Kidney (tissue), 14 donors: ENCODE results near the gene EDNRA. TPM values are rescaled to one million over a fixed set of nuclear protein-coding genes. Genes with fewer than 3 reads are reported as not detected.

Source experiments
- DNase-seq, 5 donors: peaks; one replicate each; pipeline ENCODE4 v3.0.0-alpha.2; 2013 to 2020
- FAIRE-seq: peaks from 2 replicates; lab custom pipeline; 2012; peaks lifted over from hg19 to GRCh38; lab: Jason Lieb, UNC
- H3K27ac ChIP-seq, 2 donors: one replicate each; pipeline ENCODE4 v1.7.0; 2013; ENCODE audit warnings: low read depth in 2 of 2, low read length in 2 of 2, inconsistent platforms in 1 of 2
- H3K27me3 ChIP-seq: one replicate; pipeline ENCODE4 v1.7.1; 2013; ENCODE audit warnings: low read length, inconsistent platforms; ENCODE audit not compliant: control insufficient read depth, insufficient read depth
- H3K36me3 ChIP-seq, 3 donors: one replicate each; pipeline versions ENCODE4 v1.7.0 to v1.7.1; 2013; ENCODE audit warnings: low read length in 3 of 3, control low read depth in 1 of 3, inconsistent platforms in 1 of 3; ENCODE audit not compliant: insufficient read depth in 3 of 3, control insufficient read depth in 2 of 3
- H3K4me1 ChIP-seq, 3 donors: one replicate each; pipeline versions ENCODE4 v1.7.0 to v1.7.1; 2013; ENCODE audit warnings: low read length in 3 of 3, inconsistent platforms in 1 of 3, low read depth in 1 of 3; ENCODE audit not compliant: control insufficient read depth in 2 of 3, insufficient read depth in 2 of 3
- H3K4me3 ChIP-seq, 3 donors: one replicate each; pipeline versions ENCODE4 v1.7.0 to v1.8.1; 2013; ENCODE audit warnings: low read length in 3 of 3, control low read depth in 1 of 3, inconsistent platforms in 1 of 3
- H3K9ac ChIP-seq, 3 donors: one replicate each; pipeline versions ENCODE4 v1.7.0 to v1.7.1; 2013; ENCODE audit warnings: low read length in 3 of 3, control low read depth in 1 of 3, inconsistent platforms in 1 of 3
- H3K9me3 ChIP-seq, 3 donors: one replicate each; pipeline versions ENCODE4 v1.7.0 to v1.7.1; 2013; ENCODE audit warnings: low read length in 3 of 3, control low read depth in 1 of 3, inconsistent platforms in 1 of 3; ENCODE audit not compliant: control insufficient read depth in 2 of 3, insufficient read depth in 1 of 3
- CTCF ChIP-seq: IDR thresholded peaks from 3 replicates; pipeline ENCODE4 v1.5.1; 2012; ENCODE audit warnings: mild to moderate bottlenecking, moderate library complexity, borderline replicate concordance; ENCODE audit not compliant: insufficient read depth; ENCODE audit errors: extremely low read depth
- intact Hi-C: fragments of 100-400 bp; cut with DNase I; formaldehyde crosslinking; loops from one replicate; pipeline ENCODE4 v1.11.1; 2022
- polyA plus RNA-seq: library from polyadenylated mRNA; stranded (reverse); fragments of 350-450 nt; fragmentation: Illumina TruSeq; extraction: RNeasy Lipid Tissue Mini Kit (QIAGEN cat#74804); gene quantifications from one replicate; pipeline ENCODE4 v1.2.3, GENCODE V29; 2014; ENCODE audit warnings: low read depth, low replicate concordance; ENCODE audit not compliant: insufficient read depth
- total RNA-seq: library from RNA; stranded (reverse); fragmentation: NEBNext Ultra II Directional; extraction: Animal tissue kit (Norgen Biotek cat#: 25700); gene quantifications from one replicate; pipeline ENCODE4 v1.2.1, GENCODE V29; 2021
- donor health status: control.
- donor health status: control.
- donor health status: control.
- donor health status: control.
- donor health status: control.
- donor health status: DM: yes; HTN: yes; CAD: no.
- donor health status: Normal renal cell carcinoma (clear cell type).

EDNRA gene
- total and polyA plus RNA-seq, 2 donors from 2014 or later = 3.2 to 8.1 TPM

DNA sequence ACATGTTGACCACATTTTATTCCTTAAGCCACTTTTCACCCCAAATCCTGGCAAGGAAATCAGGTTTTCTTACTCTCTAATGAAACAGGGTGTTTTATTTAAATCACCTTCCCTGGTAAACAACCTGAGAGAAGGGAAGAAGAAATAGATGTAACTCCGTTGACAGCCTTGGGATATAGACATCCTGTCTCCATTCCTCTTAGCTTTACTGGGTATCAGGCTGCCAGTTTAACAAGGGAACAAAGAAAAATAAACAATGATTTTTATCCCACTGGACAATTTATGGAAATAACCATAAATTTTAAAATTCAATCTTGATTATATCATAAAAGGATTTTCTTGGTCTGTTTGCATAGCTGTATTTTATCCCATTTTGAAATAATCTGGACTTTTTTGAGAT lies 49.2 kb downstream of the EDNRA start:
- Histone ChIP-seq H3K27me3 (no peaks in the 10 kb centered on the region), H3K4me1 (peaks cover 0 to 1% (median 0%) of the 10 kb centered on the region in 3 donors), H3K4me3 (no peak overlapping the region), H3K9ac (no peak overlapping the region), H3K36me3 (no peaks in the 10 kb centered on the region), H3K9me3 (no peaks in the 10 kb centered on the region), H3K27ac (no peak overlapping the region)
- intact Hi-C loops = loop anchor here (10.0 kb wide), 1 partner anchor 55 kb away; no protein-coding TSS in a partner anchor
- FAIRE-seq = no peak
- DNase-seq = no peak
- TF ChIP-seq CTCF = no peak

DNA sequence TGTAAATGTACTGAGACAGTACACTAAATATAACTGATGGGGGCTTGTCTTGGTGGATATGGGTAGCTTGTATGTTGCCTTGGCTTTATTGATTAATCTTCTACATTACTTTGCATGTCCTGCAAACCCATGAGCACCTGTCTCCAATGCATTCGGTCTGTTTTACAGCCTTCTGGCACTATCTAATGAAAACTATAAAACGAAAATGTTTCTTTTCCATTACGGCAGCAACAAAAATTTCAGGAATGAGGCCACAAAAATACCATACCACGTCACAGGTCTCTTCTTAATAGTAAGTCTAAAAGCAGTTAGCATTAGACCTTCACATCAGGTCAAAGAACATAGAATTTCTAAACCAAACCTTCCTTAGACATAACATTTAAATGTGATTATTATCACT lies 49.8 kb downstream of the EDNRA start:
- peaks cover 0 to 2% (median 0%) of the 10 kb centered on the region in 3 donors for H3K4me1 ChIP-seq
- H3K27ac ChIP-seq = no peak overlapping the region
- intact Hi-C loops = loop anchor here (10.0 kb wide), 1 partner anchor 54 kb away; no protein-coding TSS in a partner anchor
- no peak overlapping the region for H3K9ac ChIP-seq
- no peaks in the 10 kb centered on the region for H3K27me3 ChIP-seq
- H3K36me3 ChIP-seq = no peaks in the 10 kb centered on the region
- FAIRE-seq (no peak), DNase-seq (no peak)
- no peaks in the 10 kb centered on the region for H3K9me3 ChIP-seq
- no peak for TF ChIP-seq CTCF
- no peak overlapping the region for H3K4me3 ChIP-seq

- Histone ChIP-seq H3K9ac (no peak overlapping the region), H3K4me3 (no peak overlapping the region), H3K9me3 (no peaks in the 10 kb centered on the region), H3K36me3 (peaks cover 0 to 3% (median 0%) of the 10 kb centered on the region in 3 donors), H3K4me1 (peaks cover 0 to 2% (median 0%) of the 10 kb centered on the region in 3 donors), H3K27me3 (no peaks in the 10 kb centered on the region), H3K27ac (no peak overlapping the region)
- intact Hi-C loops = loop anchor here (10.0 kb wide), 1 partner anchor 52 kb away; no protein-coding TSS in a partner anchor
- DNase-seq (peak in 1 of 5 donors; percentile 45), FAIRE-seq (peak; percentile 21)
- no peak for TF ChIP-seq CTCF
Observed at GRCh38 chr4:147532896-147533295, 52.0 kb downstream of the EDNRA start.

GRCh38 chr4:147533331-147533730 lies 52.4 kb downstream of the EDNRA start:
- no peak overlapping the region for H3K9ac ChIP-seq
- peaks cover 0 to 3% (median 0%) of the 10 kb centered on the region in 3 donors for H3K36me3 ChIP-seq
- H3K9me3 ChIP-seq = no peaks in the 10 kb centered on the region
- intact Hi-C loops = loop anchor here (10.0 kb wide), 1 partner anchor 51 kb away; no protein-coding TSS in a partner anchor
- no peaks in the 10 kb centered on the region for H3K27me3 ChIP-seq
- no peak overlapping the region for H3K27ac ChIP-seq
- no peak for TF ChIP-seq CTCF
- DNase-seq (no peak), FAIRE-seq (no peak)
- no peak overlapping the region for H3K4me3 ChIP-seq
- H3K4me1 ChIP-seq = peaks cover 0 to 2% (median 0%) of the 10 kb centered on the region in 3 donors
